Neutrophil (primary cell): ENCODE measurements around the gene CWC22.
A peak's percentile ranks its signal among the peaks of the same experiment; 100 is the strongest.

Experiments
- H3K27ac ChIP-seq: fragments of 200-600 bp; sonication (generic); 2 replicates; pipeline ENCODE4 v1.5.1; 2016; ENCODE audit warnings: mild to moderate bottlenecking, moderate library complexity
- H3K27me3 ChIP-seq: fragments of 200-600 bp; sonication (generic); 2 replicates; pipeline ENCODE4 v1.6.0; 2016; ENCODE audit warnings: mild to moderate bottlenecking
- H3K36me3 ChIP-seq: fragments of 200-600 bp; sonication (generic); 2 replicates; pipeline ENCODE4 v1.5.1; 2017
- H3K4me1 ChIP-seq, 2 experiments: fragments of 200-600 bp in 1 of 2; sonication (generic) in 1 of 2; 1 replicate in 1 of 2; 2 replicates in 1 of 2; pipeline versions ENCODE4 v1.5.1 to v1.6.1; 2013 to 2016; ENCODE audit warnings: low read depth in 1 of 2, low read length in 1 of 2, mild to moderate bottlenecking in 1 of 2, moderate library complexity in 1 of 2; ENCODE audit not compliant: control insufficient read depth in 1 of 2, insufficient read depth in 1 of 2
- H3K4me3 ChIP-seq, 2 experiments: fragments of 200-600 bp in 1 of 2; sonication (generic) in 1 of 2; 1 replicate in 1 of 2; 2 replicates in 1 of 2; pipeline ENCODE4 v1.5.1; 2013 to 2016; ENCODE audit warnings: low read depth in 1 of 2, low read length in 1 of 2, mild to moderate bottlenecking in 1 of 2, moderate library complexity in 1 of 2
- H3K9me3 ChIP-seq: fragments of 200-600 bp; sonication (generic); 2 replicates; pipeline ENCODE4 v1.5.1; 2016
- TF ChIP-seq, protein P1 (sequence below): fragments of 200-600 bp; sonication (generic); IDR thresholded peaks from 2 replicates; pipeline ENCODE4 v1.5.1; 2016; ENCODE audit warnings: antibody characterized with exemption

Gene CWC22

DNA sequence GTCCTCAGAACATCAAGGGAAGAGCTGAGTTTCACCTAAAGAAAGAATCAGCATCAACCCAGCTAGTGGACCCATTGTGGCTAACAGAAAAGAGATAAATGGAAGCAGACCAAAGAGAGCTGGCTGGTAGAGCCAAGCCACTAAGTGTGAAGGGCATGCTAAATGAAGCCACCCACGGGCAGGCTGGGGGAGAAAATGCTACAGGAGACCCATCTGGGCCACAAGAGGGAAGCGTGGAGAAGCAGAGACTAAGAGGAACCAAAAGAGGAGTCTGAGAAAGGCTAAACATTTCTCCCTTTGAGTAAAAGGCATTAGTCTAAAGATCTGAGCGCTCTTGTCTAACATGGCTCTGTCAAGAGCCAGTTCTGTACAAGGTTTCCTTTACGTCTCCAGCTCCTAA lies 15.8 kb downstream of the CWC22 start:
- no peaks in the 10 kb centered on the region for H3K9me3 ChIP-seq
- H3K4me3 ChIP-seq: no peak overlapping the region
- TF ChIP-seq, protein P1, sequence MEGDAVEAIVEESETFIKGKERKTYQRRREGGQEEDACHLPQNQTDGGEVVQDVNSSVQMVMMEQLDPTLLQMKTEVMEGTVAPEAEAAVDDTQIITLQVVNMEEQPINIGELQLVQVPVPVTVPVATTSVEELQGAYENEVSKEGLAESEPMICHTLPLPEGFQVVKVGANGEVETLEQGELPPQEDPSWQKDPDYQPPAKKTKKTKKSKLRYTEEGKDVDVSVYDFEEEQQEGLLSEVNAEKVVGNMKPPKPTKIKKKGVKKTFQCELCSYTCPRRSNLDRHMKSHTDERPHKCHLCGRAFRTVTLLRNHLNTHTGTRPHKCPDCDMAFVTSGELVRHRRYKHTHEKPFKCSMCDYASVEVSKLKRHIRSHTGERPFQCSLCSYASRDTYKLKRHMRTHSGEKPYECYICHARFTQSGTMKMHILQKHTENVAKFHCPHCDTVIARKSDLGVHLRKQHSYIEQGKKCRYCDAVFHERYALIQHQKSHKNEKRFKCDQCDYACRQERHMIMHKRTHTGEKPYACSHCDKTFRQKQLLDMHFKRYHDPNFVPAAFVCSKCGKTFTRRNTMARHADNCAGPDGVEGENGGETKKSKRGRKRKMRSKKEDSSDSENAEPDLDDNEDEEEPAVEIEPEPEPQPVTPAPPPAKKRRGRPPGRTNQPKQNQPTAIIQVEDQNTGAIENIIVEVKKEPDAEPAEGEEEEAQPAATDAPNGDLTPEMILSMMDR: no peak
- H3K27ac ChIP-seq: peak overlapping the region; percentile 16
- H3K4me1 ChIP-seq: peaks cover 0 to 14% of the 10 kb centered on the region in 2 experiments
- no peaks in the 10 kb centered on the region for H3K27me3 ChIP-seq
- H3K36me3 ChIP-seq: peaks cover 30% of the 10 kb centered on the region

DNA sequence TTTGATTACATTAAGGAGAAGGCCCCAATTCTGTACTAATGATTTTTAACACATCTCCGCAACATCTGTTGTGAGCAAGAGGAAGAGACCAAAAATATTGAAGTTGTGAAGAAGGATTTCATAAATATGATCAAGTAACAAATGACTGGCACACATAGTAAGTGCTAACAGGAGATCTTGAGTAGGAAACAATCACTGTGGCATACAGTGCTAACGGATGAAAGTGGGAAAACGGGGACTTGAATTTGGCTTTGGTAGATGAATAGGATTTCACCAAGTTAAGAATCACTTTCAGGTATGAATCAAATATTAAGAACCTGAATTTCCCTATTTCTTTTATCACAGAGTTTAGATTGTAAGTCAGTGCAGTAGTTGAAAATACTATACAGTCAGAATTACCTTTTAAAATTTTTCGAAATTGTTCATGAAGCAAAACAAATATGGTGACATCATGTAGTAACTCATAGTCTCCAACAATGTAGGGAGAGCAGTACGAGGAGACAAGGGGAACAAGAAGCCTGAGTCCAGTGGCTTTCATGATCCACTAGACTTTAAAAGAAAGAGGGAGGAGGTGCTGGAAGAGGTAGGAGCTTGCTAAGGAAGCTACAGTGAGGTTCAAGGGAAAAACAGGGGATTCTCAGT lies 16.3 kb downstream of the CWC22 start:
- H3K36me3 ChIP-seq: peaks cover 30% of the 10 kb centered on the region
- TF ChIP-seq, protein P1: no peak
- no peaks in the 10 kb centered on the region for H3K9me3 ChIP-seq
- H3K27me3 ChIP-seq: no peaks in the 10 kb centered on the region
- peak overlapping the region; percentile 16 for H3K27ac ChIP-seq
- no peak overlapping the region for H3K4me3 ChIP-seq
- H3K4me1 ChIP-seq: peaks cover 0 to 20% of the 10 kb centered on the region in 2 experiments

DNA sequence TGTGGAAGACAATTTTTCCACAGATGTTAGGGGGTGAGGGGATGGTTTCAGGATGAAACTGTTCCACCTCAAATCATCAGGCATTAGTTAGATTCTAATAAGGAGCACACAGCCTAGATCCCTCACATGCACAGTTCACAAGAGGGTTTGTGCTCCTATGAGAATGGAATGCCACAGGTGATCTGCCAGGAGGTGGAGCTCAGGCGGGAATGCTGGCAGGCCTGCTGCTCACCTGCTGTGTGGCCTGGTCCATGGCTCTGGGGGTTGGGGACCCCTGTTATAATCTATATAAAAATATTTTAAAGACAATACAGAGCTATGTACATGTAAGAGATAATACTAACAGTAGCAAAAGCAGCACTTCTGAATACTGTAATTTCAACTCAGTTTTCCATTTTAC lies 19.2 kb downstream of the CWC22 start:
- H3K36me3 ChIP-seq: peaks cover 47% of the 10 kb centered on the region
- H3K9me3 ChIP-seq: no peaks in the 10 kb centered on the region
- peaks cover 0 to 28% of the 10 kb centered on the region in 2 experiments for H3K4me1 ChIP-seq
- H3K27me3 ChIP-seq: no peaks in the 10 kb centered on the region
- TF ChIP-seq, protein P1: no peak
- no peak overlapping the region for H3K4me3 ChIP-seq
- H3K27ac ChIP-seq: no peak overlapping the region

DNA sequence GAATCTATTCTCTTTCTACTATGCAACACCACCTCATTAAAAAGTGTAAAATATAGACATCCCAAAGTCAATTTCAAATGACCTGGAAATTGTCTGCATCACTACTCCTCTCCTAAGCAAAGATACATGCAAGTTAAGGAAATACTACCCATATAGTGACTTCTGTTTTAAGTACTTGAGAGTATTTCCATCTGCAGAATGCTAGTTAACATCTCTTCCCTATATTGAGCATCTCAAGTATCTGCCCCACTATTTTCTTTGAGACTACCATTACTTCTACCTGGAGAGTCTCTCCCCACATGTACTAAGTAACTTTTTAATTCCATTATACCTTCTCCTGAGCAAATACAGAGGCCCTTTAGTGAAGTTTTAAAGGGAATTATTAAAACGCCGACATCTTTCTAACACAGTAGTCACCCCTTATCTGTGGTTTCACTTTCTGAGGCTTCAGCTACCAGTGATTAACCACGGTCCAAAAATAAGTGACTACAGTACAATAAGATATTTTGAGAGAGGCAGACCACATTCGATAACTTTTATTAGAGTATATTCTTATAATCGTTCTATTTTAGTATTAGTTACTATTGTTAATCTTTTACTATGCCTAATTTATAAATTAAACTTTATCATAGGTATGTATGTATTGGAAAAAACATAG lies 21.8 kb downstream of the CWC22 start:
- Histone ChIP-seq H3K4me1 (peaks cover 0 to 28% of the 10 kb centered on the region in 2 experiments), H3K36me3 (peaks cover 49% of the 10 kb centered on the region), H3K27ac (peak overlapping the region; percentile 54), H3K27me3 (no peaks in the 10 kb centered on the region), H3K4me3 (no peak overlapping the region), H3K9me3 (no peaks in the 10 kb centered on the region)
- TF ChIP-seq, protein P1: no peak

DNA sequence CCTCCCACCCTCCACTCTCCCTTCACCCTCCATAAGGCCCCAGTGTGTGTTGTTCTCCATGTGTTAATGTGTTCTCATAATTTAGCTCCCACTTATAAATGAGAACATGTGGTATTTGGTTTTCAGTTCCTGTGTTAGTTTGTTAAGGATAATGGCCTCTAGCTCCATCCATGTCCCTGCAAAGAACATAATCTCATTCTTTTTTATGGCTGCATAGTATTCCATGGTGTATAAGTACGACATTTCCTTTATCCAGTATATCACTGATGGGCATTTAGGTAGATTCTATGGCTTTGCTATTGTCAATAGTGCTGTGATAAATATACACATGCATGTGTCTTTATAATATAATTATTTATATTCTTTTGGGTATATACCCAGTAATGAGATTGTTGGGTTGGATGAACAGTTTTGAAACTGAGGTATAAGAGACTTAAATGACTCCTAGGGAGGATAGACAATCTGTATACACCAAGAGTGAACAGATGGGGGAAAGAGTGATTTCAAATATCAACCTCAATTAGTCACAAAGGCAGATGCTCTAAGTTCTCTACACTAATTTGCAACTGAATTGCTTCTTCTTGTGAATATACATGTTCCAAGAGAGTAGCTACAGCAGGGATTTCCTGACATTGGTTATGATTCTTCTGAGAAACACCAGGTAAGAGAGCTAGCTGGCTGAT lies 23.7 kb downstream of the CWC22 start:
- TF ChIP-seq, protein P1: no peak
- H3K36me3 ChIP-seq: peaks cover 65% of the 10 kb centered on the region

More for the DNA sequence above, 23.7 kb downstream of the CWC22 start:
- H3K4me1 ChIP-seq: peaks cover 0 to 28% of the 10 kb centered on the region in 2 experiments
- H3K27me3 ChIP-seq: no peaks in the 10 kb centered on the region
- H3K4me3 ChIP-seq: no peak overlapping the region
- H3K9me3 ChIP-seq: no peaks in the 10 kb centered on the region
- no peak overlapping the region for H3K27ac ChIP-seq
